ENCODE data around the gene CERK. TPM values are rescaled to one million over a fixed set of nuclear protein-coding genes. Genes with fewer than 3 reads are reported as not detected.

The CERK gene
- total RNA-seq, 4 donors from 2014 or later: 19.2 to 46.2 (median 36.6) TPM

GRCh38 chr22:46752286-46752987 lies 14.4 kb upstream of the CERK start:
- TF ChIP-seq POLR2AphosphoS5 (IDR thresholded peaks at IDR 0.05) (no peak), EP300 (IDR thresholded peaks at IDR 0.05) (no peak), POLR2A (IDR thresholded peaks at IDR 0.05) (no peak)
- TF ChIP-seq, protein P1, sequence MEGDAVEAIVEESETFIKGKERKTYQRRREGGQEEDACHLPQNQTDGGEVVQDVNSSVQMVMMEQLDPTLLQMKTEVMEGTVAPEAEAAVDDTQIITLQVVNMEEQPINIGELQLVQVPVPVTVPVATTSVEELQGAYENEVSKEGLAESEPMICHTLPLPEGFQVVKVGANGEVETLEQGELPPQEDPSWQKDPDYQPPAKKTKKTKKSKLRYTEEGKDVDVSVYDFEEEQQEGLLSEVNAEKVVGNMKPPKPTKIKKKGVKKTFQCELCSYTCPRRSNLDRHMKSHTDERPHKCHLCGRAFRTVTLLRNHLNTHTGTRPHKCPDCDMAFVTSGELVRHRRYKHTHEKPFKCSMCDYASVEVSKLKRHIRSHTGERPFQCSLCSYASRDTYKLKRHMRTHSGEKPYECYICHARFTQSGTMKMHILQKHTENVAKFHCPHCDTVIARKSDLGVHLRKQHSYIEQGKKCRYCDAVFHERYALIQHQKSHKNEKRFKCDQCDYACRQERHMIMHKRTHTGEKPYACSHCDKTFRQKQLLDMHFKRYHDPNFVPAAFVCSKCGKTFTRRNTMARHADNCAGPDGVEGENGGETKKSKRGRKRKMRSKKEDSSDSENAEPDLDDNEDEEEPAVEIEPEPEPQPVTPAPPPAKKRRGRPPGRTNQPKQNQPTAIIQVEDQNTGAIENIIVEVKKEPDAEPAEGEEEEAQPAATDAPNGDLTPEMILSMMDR (IDR thresholded peaks at IDR 0.05): no peak

DNA sequence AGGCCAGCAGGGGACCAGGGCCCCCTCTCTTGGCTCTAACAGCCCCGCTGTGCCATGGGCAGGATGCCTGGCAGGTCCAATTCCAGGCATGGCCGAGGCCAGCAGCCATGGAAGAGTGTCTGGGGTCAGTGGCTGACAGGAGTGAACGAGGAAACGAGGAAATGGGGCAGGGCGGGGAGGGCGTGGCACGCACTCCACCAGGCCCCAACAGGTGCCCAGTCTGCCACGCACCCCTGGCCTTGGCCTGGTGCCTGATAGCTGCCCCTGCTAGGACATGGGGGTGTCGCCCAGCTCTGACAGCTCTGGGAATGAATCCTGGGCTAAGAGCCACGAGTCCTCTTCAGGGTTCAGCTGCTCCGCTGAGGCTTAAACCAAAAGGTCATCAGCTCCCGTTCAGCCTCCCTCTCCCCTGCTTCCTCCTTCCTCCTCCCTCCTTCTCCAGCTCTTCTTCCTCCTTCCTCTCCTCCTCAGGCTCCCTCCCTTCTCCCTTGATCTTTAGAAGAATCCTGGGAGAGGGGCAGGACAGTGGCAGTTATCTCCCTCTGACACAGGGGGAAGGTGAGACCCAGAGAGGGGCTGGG lies 12.9 kb upstream of the CERK start:
- no peaks in the 10 kb centered on the region for H3K27me3 ChIP-seq
- peaks cover 53% of the 10 kb centered on the region for H3K4me1 ChIP-seq
- no peak overlapping the region for H3K4me3 ChIP-seq
- no peak overlapping the region for H3K27ac ChIP-seq
- no peaks in the 10 kb centered on the region for H3K36me3 ChIP-seq
- peak in 1 of 2 donors; percentile 57 for DNase-seq (ENCODE audit: low spot score in 2 of 2)
- no peak for TF ChIP-seq POLR2AphosphoS5 (IDR thresholded peaks at IDR 0.05)
- TF ChIP-seq EP300 (IDR thresholded peaks at IDR 0.05): no peak
- no peak for TF ChIP-seq POLR2A (IDR thresholded peaks at IDR 0.05)
- TF ChIP-seq, protein P1 (IDR thresholded peaks at IDR 0.05): no peak
- no peaks in the 10 kb centered on the region for H3K9me3 ChIP-seq
- 71% methylated on average over 12 of the region's 12 CpGs for WGBS

More at GRCh38 chr22:46752286-46752987, 14.4 kb upstream of the CERK start:
- no peaks in the 10 kb centered on the region for H3K27me3 ChIP-seq
- DNase-seq (ENCODE audit: low spot score in 2 of 2): no peak
- no peaks in the 10 kb centered on the region for H3K9me3 ChIP-seq
- H3K4me1 ChIP-seq: peaks cover 53% of the 10 kb centered on the region
- H3K36me3 ChIP-seq: no peaks in the 10 kb centered on the region
- no peak overlapping the region for H3K27ac ChIP-seq
- no peak overlapping the region for H3K4me3 ChIP-seq
- WGBS: 80% methylated on average over 6 of the region's 11 CpGs

DNA sequence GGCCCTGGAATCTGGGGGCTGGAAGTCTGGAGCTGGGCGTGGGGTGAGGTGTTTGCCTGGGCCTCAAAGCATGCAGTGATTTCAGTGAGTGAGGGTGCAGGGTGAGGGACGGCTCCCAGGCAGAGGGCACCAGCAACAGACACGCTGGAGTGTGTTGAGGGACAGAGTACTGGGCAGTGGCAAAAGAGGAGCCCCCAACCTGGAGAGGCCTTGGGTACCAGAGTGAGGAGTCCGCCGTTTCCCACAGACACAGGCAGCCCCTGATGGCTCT lies 12.4 kb upstream of the CERK start:
- Histone ChIP-seq H3K36me3 (no peaks in the 10 kb centered on the region), H3K9me3 (no peaks in the 10 kb centered on the region), H3K27me3 (no peaks in the 10 kb centered on the region), H3K27ac (no peak overlapping the region), H3K4me3 (no peak overlapping the region), H3K4me1 (peaks cover 53% of the 10 kb centered on the region)
- 86% methylated on average over 5 of the region's 5 CpGs for WGBS
- no peak for DNase-seq (ENCODE audit: low spot score in 2 of 2)
- TF ChIP-seq EP300 (IDR thresholded peaks at IDR 0.05) (no peak), POLR2AphosphoS5 (IDR thresholded peaks at IDR 0.05) (no peak), POLR2A (IDR thresholded peaks at IDR 0.05) (no peak)
- TF ChIP-seq, protein P1 (IDR thresholded peaks at IDR 0.05): no peak

DNA sequence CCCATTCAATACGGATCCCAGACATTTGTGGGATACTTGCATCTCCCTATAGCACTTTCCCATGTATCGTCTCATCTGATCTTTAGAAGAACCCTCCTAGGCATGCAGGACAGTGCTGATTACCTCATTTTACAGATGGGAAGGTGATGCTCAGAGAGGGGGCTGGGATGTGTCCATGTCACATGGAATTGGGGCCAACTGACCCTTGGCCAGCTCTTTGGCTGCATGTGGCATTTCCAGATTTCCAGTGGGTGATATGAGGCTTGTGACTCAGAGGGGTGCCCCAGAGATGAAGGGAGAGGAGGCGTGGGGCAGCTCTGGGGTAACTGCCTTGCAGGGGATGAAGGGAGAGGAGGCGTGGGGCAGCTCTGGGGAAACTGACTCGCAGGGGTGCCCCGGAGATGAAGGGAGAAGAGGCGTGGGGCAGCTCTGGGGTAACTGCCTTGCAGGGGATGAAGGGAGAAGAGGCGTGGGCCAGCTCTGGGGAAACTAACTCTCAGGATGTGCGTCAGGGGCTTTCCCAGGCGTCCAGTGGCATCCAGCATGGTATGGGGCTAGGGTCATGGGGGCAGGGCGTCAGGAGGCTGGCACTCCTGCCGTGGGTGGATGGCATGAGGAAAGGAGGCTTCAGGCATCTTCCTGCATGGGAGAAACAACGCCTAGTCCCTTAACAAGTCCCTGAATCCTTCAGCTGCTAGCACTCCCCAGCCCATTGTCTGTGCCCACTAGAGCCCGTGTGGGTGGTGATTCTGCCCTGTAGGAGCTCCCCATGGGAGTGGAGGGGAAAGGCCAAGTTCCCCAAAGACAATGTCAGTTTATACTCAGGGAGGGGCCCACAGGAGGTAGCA lies 11.9 kb upstream of the CERK start:
- Histone ChIP-seq H3K27ac (no peak overlapping the region), H3K9me3 (no peaks in the 10 kb centered on the region), H3K4me3 (no peak overlapping the region), H3K36me3 (no peaks in the 10 kb centered on the region), H3K27me3 (no peaks in the 10 kb centered on the region), H3K4me1 (peaks cover 51% of the 10 kb centered on the region)
- no peak for DNase-seq (ENCODE audit: low spot score in 2 of 2)
- TF ChIP-seq, protein P1 (IDR thresholded peaks at IDR 0.05): no peak
- TF ChIP-seq EP300 (IDR thresholded peaks at IDR 0.05) (no peak), POLR2AphosphoS5 (IDR thresholded peaks at IDR 0.05) (no peak), POLR2A (IDR thresholded peaks at IDR 0.05) (no peak)
- WGBS: 77% methylated on average over 14 of the region's 14 CpGs

All from suprapubic skin (tissue), 4 donors.